ENCODE measurements around the gene PIGN.
"Not testable (repeated sequence)": the region's sequence is repeated elsewhere in the genome, so short reads cannot be mapped to it uniquely, and the experiment has no call there.

PIGN gene

GRCh38 chr18:62064361-62064760 is 122.5 kb downstream of the PIGN start:
- no peak for DNase-seq (ENCODE audit: low read depth in 2 of 2)

- no peak for DNase-seq (ENCODE audit: low read depth in 2 of 2)
Measured at GRCh38 chr18:62061821-62062478, 124.9 kb downstream of the PIGN start.

- no peak for DNase-seq (ENCODE audit: low read depth in 2 of 2)
Measured at GRCh38 chr18:62060820-62061219, 126.0 kb downstream of the PIGN start.

- no peak for DNase-seq (ENCODE audit: low read depth in 2 of 2)
Measured at GRCh38 chr18:62054929-62055498, 131.8 kb downstream of the PIGN start.

GRCh38 chr18:62048279-62048678 is 138.6 kb downstream of the PIGN start:
- DNase-seq (ENCODE audit: low read depth in 2 of 2) = no peak

GRCh38 chr18:62045316-62045715 is 141.5 kb downstream of the PIGN start:
- no peak for DNase-seq (ENCODE audit: low read depth in 2 of 2)

GRCh38 chr18:62044490-62045000 is 142.3 kb downstream of the PIGN start:
- DNase-seq (ENCODE audit: low read depth in 2 of 2) = no peak

- no peak for DNase-seq (ENCODE audit: low read depth in 2 of 2)
Measured at GRCh38 chr18:62037989-62038778, 148.7 kb downstream of the PIGN start.

- DNase-seq (ENCODE audit: low read depth in 2 of 2) = no peak
Measured at GRCh38 chr18:62037012-62037742, 149.7 kb downstream of the PIGN start.

GRCh38 chr18:62034286-62034685 is 152.6 kb downstream of the PIGN start:
- not testable (repeated sequence) for DNase-seq (ENCODE audit: low read depth in 2 of 2)

- DNase-seq (ENCODE audit: low read depth in 2 of 2) = no peak
Measured at GRCh38 chr18:62033756-62034155, 153.1 kb downstream of the PIGN start.

- no peak for DNase-seq (ENCODE audit: low read depth in 2 of 2)
Measured at GRCh38 chr18:62033207-62033606, 153.6 kb downstream of the PIGN start.

- no peak for DNase-seq (ENCODE audit: low read depth in 2 of 2)
Measured at GRCh38 chr18:62030091-62030985, 156.5 kb downstream of the PIGN start.

- no peak for DNase-seq (ENCODE audit: low read depth in 2 of 2)
Measured at GRCh38 chr18:62028715-62029114, 158.1 kb downstream of the PIGN start.

GRCh38 chr18:62027914-62028520 is 158.8 kb downstream of the PIGN start:
- DNase-seq (ENCODE audit: low read depth in 2 of 2) = no peak

- no peak for DNase-seq (ENCODE audit: low read depth in 2 of 2)
Measured at GRCh38 chr18:62026586-62026985, 160.3 kb downstream of the PIGN start.

GRCh38 chr18:62024983-62025382 is 161.9 kb downstream of the PIGN start:
- DNase-seq (ENCODE audit: low read depth in 2 of 2) = no peak

- no peak for DNase-seq (ENCODE audit: low read depth in 2 of 2)
Measured at GRCh38 chr18:62023536-62023935, 163.3 kb downstream of the PIGN start.

- DNase-seq (ENCODE audit: low read depth in 2 of 2) = no peak
Measured at GRCh38 chr18:62018759-62019041, 168.2 kb downstream of the PIGN start.

GRCh38 chr18:62018034-62018758 is 168.7 kb downstream of the PIGN start:
- DNase-seq (ENCODE audit: low read depth in 2 of 2) = no peak

Data from stimulated activated CD4-positive, alpha-beta T cell treated with anti-CD3 and anti-CD28 coated beads, Interleukin-4, amount 100 ng/mL, for 48 hours (primary cell).